ENCODE measurements around the gene ATAD2B.

- TF ChIP-seq, protein P1, sequence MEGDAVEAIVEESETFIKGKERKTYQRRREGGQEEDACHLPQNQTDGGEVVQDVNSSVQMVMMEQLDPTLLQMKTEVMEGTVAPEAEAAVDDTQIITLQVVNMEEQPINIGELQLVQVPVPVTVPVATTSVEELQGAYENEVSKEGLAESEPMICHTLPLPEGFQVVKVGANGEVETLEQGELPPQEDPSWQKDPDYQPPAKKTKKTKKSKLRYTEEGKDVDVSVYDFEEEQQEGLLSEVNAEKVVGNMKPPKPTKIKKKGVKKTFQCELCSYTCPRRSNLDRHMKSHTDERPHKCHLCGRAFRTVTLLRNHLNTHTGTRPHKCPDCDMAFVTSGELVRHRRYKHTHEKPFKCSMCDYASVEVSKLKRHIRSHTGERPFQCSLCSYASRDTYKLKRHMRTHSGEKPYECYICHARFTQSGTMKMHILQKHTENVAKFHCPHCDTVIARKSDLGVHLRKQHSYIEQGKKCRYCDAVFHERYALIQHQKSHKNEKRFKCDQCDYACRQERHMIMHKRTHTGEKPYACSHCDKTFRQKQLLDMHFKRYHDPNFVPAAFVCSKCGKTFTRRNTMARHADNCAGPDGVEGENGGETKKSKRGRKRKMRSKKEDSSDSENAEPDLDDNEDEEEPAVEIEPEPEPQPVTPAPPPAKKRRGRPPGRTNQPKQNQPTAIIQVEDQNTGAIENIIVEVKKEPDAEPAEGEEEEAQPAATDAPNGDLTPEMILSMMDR (IDR thresholded peaks at IDR 0.05; ENCODE audit: low read depth, low read length) = no peak
- no peak for TF ChIP-seq POLR2A (IDR thresholded peaks at IDR 0.05; ENCODE audit: extremely low read depth, insufficient read length)
Observed at GRCh38 chr2:23721454-23721826, 205.5 kb downstream of the ATAD2B start.

Measured in NB4 (cell line).